GM19043 (cell line): ENCODE data around the gene BMP8B.
A peak's percentile ranks its signal among the peaks of the same experiment; 100 is the strongest.
"Not testable (repeated sequence)": the region's sequence is repeated elsewhere in the genome, so short reads cannot be mapped to it uniquely, and the experiment has no call there.

Experiments used
- ATAC-seq: cut with Tn5 transposase; IDR thresholded peaks from one replicate; pipeline ENCODE4 v1.9.1; 2021; ENCODE audit warnings: low read depth; ENCODE audit not compliant: unreplicated experiment

Gene BMP8B, protein sequence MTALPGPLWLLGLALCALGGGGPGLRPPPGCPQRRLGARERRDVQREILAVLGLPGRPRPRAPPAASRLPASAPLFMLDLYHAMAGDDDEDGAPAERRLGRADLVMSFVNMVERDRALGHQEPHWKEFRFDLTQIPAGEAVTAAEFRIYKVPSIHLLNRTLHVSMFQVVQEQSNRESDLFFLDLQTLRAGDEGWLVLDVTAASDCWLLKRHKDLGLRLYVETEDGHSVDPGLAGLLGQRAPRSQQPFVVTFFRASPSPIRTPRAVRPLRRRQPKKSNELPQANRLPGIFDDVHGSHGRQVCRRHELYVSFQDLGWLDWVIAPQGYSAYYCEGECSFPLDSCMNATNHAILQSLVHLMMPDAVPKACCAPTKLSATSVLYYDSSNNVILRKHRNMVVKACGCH

DNA sequence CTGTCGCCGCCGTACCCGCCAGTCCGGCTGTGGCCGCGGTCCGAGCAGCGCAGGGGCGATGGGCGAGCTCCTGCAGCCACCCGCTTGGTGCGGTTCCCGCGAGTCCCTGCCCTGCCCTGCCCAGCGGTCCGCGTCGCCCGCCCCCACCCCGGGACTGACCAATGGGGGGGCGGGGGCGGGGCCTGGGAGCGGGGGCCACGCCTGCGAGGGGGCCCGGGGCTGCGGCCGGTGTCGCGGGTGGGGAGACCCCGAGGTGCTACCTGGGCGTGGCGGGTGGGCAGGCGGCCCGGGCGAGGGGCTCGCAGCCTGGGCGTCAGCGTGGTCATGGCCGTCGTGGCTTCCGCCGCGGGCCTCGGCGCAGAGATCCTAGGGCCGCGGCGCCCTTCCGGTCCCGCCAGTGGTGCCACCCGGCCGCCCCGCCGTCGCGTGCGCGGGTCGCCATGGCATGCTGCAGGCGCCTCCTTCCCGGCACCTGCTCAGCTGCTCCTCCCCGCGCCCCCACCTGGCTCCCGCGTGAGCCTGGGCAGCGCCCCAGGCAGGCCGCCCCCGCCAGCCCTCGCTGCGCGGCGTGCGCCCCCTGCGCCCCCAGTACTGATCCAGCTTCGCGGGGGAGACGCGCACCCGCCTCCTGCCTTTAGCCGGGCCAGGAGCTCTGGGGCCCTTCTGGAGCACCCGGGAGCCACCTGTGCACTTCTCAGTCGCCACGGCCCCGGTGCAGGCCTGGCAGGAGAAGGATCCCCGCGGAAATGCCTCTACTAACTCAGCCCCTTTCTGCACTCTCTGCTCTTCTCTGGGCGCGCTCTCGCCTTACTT lies at the start of gene BMP8B:
BMP8B (minus strand) TSS at position 108 of the 813 bp plus-strand sequence. CDS start 380 bp downstream, outside the sequence.
- no peak for ATAC-seq

DNA sequence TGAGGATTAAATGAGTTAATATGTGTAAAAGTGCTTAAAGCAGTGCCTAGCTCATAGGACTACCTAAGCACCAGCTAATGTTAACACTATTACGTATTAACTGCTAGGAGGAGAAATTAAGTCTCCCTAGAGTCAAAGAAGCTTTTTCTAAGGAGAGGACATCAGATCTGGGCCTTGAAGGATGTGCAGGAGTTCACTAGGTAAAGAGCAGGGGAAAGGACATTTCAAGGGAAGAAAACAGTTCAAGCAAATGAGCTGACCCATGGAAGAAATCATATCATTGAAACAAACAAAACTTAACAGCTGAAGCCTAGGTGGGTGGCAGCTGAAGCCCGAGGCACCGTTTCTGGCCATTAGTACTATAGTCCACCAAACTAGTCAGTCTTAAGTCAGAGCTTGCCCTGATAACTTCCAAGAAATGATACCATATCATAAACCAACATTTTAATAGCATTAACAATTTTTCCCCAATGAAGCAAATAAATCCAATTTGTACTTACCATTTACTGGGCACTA lies 48.0 kb upstream of the BMP8B start:
- ATAC-seq, result no peak

DNA sequence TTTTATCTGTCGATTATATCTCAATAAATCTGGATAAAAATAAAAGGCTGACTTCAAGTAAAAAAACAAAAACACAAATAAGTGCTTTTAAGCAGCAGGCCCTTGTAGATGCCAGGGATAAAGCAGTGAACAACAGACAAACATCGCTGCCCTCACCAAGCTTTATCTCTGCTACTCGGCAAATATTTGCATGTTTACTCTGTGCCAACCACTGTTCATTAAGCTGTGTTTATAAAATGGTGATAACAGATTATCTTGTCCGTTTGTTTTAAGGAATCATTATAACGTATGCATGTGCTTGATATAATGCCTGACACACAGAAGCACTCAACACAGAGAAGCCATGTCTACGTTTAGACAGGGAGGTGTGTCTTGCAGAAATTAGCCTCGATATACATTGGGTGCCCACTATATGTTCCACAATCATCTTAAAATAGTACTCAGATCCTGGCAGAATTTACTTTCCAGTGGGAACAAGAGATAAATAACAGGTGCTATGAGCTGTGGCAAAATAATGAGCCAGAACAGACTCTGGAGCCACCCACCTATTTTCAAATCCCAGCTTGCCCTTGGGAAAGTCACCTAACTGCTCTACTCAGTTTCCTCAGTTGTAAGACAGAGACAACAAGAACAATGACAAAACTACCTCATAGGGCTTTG lies 47.4 kb upstream of the BMP8B start:
- ATAC-seq, result no peak

DNA sequence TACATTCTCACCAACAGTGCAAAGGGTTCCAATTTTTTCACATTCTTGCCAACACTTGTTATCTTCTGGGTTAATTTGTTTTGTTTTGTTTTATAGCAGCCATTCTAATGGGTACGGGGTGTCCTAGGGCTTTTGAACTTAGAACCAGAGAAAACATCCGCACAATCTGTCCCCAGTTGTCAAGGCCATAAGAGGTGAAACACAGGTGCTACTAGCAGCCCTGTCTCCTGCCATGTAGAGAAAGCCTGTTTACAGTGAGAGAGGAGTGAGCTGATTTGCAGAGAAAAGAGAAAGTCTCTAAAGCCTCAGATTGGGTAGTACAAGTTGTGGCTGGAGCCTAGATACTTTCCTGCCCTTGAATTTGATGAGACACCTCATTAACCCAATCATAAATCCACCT lies 46.4 kb upstream of the BMP8B start:
- ATAC-seq, result no peak

DNA sequence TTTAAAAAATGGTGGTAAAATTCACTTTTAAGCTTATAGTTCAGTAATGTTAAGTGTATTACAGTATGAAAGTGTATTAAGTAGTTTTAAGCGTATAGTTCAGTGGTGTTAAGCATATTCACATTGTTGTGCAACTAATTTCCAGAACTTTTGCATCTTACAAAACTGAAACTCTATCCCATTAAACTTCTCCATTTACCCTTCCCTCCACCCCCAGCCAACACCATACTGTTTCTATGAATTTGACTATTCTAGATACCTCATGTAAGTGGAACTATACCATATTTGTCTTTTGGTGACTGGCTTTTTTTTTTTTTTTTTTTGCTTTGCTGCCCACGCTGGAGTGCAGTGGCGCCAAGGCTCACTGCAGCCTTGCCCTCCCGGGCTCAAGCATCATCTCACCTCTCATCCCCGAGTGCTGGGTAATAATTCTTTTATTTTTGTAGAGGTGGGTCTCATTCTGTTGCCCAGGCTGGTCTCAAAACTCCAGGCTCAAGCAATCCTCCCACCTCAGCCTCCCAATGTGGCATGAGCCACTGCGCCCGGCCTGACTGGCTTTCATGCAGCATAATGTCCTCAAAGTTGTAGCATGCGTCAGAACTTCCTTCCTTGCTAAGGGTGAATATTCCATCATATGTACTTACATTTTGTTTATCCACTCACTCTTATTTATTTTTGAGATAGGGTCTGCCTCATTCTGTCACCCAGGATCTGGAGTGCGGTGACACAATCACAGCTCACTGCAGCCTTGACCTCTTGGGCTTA lies 45.1 kb upstream of the BMP8B start:
- no peak for ATAC-seq

DNA sequence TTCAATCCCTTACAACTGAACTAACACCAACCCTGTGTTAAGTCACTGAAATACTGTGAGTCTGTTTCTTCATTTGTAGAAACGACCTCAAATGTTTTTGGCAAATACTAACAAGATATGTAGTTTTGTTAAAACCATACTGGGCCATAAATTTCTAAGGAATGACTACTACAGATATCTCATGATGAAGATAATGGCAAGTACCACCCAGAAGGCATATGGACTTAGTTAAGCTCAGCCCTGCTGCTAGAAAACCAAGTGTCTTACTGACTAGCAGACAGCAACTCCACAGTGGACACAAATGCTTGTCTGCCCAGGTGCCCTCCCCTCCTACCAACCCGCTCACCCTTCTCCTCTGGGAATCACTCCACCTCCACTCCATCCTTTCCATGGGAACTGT lies 44.5 kb upstream of the BMP8B start:
- ATAC-seq, result no peak

DNA sequence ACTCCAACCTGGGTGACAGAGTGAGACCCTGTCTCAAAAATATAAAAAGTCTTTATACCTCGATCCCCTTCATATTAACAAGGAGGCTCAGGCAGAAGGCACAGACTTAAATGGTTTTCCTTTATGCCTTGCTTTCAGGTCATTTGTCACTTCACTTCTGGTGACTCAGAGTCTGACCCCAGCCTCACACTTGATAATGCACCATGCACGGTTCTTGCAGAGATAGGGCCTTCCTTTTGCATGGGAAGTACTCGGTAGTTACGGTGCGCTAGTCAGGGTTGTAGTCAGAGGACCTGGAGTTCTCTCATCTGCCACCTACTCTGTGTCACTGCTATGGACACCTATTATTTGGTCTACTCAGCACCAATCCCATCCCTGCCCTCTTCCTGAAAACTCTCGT lies 43.6 kb upstream of the BMP8B start:
- no peak for ATAC-seq

DNA sequence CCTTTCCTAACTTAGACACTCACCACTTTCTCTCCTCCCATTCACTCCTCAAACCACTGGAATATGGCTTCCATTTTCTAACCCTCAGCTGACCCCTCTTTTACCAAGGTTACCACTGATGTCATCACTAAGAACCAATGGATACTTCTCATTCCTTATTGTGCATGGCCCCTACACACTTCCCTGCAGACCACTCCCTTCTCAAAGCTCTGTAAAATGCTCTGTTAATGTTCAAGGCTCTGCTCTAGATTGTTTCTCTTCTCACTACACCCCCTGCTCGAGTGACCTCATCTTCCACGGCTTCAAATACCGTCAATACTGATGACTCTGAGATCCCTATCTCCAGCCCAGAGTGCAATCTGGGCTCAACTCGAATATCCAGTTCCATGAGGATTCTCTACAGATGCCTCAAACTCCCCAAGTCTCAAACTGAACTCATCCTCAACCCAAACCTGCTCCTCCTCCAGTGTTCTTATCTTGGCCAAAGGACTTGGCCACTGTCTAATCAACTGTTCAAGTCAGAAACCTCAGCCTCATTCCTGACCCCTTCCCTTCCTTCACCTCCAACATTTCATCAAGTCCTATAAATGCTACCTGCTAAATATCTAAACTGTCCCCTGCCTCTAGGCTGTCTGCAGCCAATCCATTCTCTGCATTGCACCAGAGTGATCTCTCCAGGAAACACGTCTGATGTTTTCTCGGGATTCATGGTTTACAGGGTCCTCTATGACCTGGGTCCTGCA lies 41.3 kb upstream of the BMP8B start:
- no peak for ATAC-seq

DNA sequence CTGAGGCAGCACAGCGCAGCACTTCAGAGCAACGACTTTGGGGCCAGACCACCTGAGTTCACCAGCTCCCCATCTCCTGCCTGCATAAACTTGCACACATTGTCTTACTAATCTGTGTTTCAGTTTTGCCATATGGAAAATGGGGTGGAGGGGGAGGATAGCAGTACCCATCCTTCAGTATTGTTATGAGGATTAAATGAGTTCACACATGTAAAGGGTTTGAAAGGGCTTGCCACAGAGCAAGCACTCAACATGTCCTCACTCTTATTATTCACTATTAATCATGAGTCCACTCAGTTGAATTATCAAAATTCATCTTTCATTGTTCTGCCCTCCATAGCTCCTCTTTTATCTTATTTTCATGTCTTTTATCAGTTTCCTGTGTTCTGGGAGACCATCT lies 40.1 kb upstream of the BMP8B start:
- ATAC-seq, result no peak

DNA sequence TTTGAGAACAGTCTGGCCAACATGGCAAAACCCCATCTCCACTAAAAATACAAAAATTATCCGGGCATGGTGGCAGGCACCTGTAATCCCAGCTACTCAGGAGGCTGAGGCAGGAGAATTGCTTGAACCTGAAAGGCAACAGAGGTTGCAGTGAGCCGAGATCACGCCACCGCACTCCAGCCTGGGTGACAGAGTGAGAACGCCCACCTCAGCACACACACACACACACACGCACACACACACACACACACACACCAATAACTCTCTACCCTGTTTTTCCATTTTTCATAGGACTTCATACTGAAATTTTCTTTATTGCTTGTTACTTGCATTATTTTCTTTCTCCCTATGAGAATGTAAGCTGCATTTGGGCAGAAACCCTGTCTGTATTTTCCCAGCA lies 39.6 kb upstream of the BMP8B start:
- ATAC-seq, result not testable (repeated sequence)

DNA sequence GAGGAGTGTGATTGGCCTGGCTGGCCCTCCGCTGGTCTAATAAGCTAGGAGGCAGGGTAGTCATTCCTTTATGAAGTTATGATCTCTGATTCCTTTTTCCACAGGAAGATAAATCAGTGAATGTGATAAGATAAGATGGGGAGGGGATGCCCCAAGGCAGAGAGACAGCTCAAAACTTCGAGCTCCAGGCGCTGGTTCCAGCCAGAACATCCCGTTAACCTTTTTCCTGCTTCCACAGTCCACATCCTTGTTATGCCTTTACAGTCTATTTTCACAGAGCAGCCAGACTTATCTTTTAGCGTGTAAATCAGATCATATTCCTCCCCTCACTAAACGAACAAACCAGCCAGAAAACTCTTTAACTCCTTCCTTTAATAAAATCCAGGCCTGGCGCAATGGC lies 38.5 kb upstream of the BMP8B start:
- no peak for ATAC-seq

DNA sequence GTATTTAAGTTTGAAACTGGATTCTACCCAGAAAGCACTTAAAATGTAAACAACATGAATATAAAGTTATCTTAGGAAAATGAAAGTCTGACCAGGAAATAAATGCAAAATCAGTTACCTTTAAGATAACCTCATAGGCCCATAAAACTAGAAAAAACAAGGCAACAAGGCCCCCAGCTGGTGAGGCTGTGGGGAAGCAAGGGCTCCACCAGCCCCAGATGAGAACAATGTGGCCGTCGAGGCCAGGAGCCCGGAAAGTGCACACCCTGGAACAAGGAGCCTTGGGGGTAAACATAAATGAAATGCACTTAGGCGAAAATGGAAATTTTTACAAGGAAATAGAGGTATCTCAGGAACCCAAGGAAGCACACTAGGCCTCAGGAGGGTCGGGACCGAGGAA lies 37.9 kb upstream of the BMP8B start:
- ATAC-seq, result no peak

DNA sequence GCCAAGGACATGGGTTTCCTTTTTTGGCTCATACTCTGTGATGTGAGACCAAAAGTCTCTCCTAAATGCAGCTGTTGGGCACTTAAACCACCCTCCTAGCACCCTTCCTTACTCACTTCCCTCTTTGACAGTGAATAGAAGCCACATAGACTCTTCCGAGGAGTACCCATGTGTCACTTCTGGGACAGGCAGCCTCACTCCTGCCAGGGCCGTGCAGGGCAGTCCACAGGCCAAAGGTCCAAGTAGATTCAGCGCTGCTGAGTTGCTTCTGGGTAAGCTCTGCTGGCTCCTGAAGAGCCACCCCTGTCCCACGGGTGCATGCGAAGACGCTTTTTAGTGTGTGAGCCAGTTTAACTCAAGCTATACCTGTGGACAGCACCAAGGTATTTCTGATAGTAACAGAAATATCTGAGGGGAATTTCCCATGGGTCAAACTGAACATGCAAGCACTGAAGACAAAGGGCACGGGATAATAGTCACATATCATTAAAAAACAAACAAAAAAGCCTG lies 36.8 kb upstream of the BMP8B start:
- no peak for ATAC-seq

DNA sequence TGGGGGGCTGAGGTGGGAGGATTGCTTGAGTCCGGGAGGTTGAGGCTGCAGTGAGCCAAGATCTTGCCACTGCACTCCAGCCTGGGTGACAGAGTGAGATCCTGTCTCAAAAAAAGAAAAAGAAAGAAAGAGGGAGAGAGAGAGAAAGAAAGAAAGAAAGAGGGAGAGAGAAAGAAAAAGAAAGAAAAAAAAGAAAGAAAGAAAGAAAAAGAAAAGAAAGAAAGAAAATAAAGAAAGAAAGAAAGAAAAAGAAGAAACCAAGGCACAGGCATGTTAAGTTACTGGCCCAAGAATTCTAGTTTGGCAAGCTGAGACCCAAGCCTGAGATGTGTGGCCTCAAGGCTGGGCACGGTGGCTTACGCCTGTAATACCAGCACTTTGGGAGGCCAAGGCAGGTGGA lies 34.8 kb upstream of the BMP8B start:
- not testable (repeated sequence) for ATAC-seq

DNA sequence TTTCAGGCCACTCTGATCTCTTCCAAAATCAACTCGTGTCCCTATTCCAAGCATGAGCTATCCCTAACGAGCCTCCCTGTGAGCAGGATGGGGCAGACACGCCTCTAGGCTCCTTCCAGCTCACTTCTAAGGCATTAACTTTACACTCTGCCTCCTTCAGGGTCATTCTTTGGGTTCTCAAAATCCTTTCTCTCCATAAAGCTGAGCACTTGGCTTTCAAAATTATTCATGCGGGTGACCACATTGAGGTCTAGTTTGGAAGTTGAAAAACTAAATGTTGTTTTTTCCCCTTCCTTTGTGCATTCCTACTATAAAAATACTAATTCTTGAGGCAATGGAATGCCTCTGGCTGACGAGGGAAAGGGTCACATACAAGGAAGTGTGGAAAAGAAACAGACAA lies 33.5 kb upstream of the BMP8B start:
- no peak for ATAC-seq

DNA sequence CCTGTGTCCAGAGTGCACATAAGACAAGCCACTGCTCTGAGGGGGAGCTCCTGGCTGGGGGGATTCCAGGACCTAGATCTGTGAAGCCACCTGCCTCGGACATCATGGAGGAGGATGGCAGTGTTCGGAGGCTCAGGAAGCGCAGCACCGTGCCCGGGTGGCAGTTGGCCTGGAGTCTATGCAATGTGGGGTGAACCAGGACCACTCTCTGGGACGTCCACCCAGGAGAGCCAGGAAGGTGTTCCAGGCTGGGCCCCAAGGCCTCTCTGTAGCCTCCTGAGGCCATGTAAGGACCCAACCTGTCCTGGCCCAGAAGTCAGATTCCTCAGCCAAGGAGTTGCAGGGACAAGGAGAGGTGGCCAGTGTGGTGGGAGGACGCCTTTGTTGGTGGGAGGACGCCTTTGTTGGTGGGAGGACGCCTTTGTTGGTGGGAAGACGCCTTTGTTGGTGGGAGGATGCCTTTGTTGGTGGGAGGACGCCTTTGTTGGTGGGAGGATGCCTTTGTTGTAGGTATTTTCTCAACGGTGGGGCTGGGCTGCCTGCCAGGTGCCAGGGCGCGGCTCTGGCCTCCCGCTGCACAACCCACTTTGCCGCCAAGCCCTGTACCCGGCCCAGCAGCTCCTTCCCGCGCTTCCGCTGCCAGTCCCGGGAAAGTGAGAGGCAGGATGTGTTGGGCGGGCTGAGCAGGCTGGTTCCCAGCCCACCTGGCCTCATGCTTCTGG lies 30.6 kb upstream of the BMP8B start:
- no peak for ATAC-seq

DNA sequence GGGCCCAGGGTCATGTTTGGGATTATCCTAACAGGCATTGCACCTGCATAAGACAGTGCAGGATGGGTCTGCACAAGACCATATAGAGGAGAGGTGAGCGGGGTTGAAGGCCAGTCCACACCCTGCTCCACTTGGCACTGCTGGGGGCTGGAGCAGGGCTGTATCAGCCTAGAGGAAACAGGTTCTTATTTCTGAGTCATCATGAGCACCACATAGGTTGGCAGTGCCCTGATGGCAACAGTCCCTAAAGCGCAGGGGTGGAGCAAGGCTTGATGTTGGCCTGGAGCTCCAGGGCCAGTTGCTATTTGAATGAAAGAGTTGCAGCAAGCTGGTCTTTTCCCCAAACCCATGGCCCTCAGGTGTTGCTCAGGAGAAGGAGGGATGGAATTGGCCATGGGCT lies 29.8 kb upstream of the BMP8B start:
- ATAC-seq, result no peak

DNA sequence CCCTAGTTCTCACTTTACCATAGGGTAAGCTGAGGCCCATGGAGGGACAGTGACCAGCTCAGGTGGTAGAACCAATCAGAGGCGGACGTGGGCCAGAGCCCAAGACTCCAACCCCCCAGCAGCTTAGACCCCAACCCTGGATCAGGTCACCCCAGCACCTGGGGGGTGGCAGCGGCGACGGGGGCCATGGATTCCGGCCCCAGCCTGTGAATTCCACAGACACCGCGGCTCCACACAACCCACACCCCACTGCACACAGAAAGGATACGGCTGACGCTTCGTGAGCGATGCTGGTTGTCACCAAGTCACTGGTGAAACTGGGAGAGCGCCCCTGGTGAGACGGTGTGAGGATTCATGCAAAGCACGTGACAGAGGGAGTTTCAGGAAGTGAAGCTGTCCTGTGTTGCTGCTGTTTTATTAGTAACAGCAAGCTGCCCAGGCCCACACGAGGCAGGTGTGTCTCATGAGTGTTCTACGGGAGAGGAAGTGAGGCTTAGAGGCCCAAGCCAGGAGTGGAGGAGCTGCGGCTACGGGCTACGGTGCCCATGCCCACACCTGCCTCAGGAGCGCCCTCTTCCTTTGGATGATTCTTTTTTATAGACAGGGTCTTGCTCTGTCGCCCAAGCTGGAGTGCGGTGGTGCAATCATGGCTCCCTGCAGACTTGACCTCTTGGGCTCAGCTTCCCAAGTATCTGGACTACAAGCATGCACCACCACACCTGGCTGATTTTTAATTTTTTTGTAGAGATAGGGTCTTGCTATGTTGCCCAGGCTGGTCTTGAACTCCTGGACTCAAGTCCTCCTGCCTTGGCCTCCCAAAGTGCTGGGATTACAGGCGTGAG lies 28.6 kb upstream of the BMP8B start:
- peak; percentile 76 for ATAC-seq
